Osteocyte (in vitro differentiated cells): ENCODE measurements around the gene BCAR3. TPM values are rescaled to one million over a fixed set of nuclear protein-coding genes. Genes with fewer than 3 reads are reported as not detected.
A peak's percentile ranks its signal among the peaks of the same experiment; 100 is the strongest.

Experiments used
- DNase-seq: peaks from one replicate; pipeline ENCODE4 v3.0.0; 2021; ENCODE audit warnings: mixed read lengths; ENCODE audit not compliant: unreplicated experiment; ENCODE audit errors: extremely low spot score
- H3K27ac Mint-ChIP-seq: one replicate; pipeline ENCODE4 v1.8.0; 2021; ENCODE audit warnings: mild to moderate bottlenecking, mixed read lengths; ENCODE audit not compliant: unreplicated experiment
- H3K27me3 Mint-ChIP-seq: one replicate; pipeline ENCODE4 v1.8.0; 2021; ENCODE audit warnings: mixed read lengths; ENCODE audit not compliant: unreplicated experiment
- H3K36me3 Mint-ChIP-seq: one replicate; pipeline ENCODE4 v1.8.0; 2021; ENCODE audit warnings: mixed read lengths; ENCODE audit not compliant: unreplicated experiment
- H3K4me1 Mint-ChIP-seq: one replicate; pipeline ENCODE4 v1.8.0; 2021; ENCODE audit warnings: mixed read lengths; ENCODE audit not compliant: unreplicated experiment
- H3K4me3 Mint-ChIP-seq: one replicate; pipeline ENCODE4 v1.8.0; 2021; ENCODE audit warnings: mild to moderate bottlenecking, moderate library complexity, mixed read lengths; ENCODE audit not compliant: unreplicated experiment
- H3K9me3 Mint-ChIP-seq: one replicate; pipeline ENCODE4 v1.8.0; 2021; ENCODE audit warnings: mixed read lengths; ENCODE audit not compliant: unreplicated experiment
- total RNA-seq: library from RNA; stranded (reverse); gene quantifications from 2 replicates; pipeline ENCODE4 v1.2.1, GENCODE V29; 2021
- TF ChIP-seq, protein P1 (sequence below): fragments of 200-600 bp; sonication (generic); IDR thresholded peaks from 2 replicates; pipeline ENCODE4 v1.5.0; 2021; ENCODE audit warnings: antibody characterized with exemption, mild to moderate bottlenecking, moderate library complexity

Gene BCAR3
- total RNA-seq, 1 donor from 2014 or later, result 8.8 TPM

GRCh38 chr1:93566227-93566626, 115.4 kb downstream of the BCAR3 start:
- H3K36me3 Mint-ChIP-seq, result peaks cover 45% of the 10 kb centered on the region
- no peaks in the 10 kb centered on the region for H3K27me3 Mint-ChIP-seq
- H3K4me1 Mint-ChIP-seq, result peaks cover 13% of the 10 kb centered on the region
- no peak overlapping the region for H3K27ac Mint-ChIP-seq
- no peak overlapping the region for H3K4me3 Mint-ChIP-seq
- no peak for DNase-seq
- TF ChIP-seq, protein P1, sequence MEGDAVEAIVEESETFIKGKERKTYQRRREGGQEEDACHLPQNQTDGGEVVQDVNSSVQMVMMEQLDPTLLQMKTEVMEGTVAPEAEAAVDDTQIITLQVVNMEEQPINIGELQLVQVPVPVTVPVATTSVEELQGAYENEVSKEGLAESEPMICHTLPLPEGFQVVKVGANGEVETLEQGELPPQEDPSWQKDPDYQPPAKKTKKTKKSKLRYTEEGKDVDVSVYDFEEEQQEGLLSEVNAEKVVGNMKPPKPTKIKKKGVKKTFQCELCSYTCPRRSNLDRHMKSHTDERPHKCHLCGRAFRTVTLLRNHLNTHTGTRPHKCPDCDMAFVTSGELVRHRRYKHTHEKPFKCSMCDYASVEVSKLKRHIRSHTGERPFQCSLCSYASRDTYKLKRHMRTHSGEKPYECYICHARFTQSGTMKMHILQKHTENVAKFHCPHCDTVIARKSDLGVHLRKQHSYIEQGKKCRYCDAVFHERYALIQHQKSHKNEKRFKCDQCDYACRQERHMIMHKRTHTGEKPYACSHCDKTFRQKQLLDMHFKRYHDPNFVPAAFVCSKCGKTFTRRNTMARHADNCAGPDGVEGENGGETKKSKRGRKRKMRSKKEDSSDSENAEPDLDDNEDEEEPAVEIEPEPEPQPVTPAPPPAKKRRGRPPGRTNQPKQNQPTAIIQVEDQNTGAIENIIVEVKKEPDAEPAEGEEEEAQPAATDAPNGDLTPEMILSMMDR, result no peak
- no peaks in the 10 kb centered on the region for H3K9me3 Mint-ChIP-seq

GRCh38 chr1:93565496-93566206, 116.0 kb downstream of the BCAR3 start:
- no peak for DNase-seq
- peaks cover 46% of the 10 kb centered on the region for H3K36me3 Mint-ChIP-seq
- H3K9me3 Mint-ChIP-seq, result no peaks in the 10 kb centered on the region
- H3K4me1 Mint-ChIP-seq, result peaks cover 13% of the 10 kb centered on the region
- TF ChIP-seq, protein P1, result no peak
- H3K4me3 Mint-ChIP-seq, result no peak overlapping the region
- H3K27ac Mint-ChIP-seq, result peak overlapping the region; percentile 9
- no peaks in the 10 kb centered on the region for H3K27me3 Mint-ChIP-seq

DNA sequence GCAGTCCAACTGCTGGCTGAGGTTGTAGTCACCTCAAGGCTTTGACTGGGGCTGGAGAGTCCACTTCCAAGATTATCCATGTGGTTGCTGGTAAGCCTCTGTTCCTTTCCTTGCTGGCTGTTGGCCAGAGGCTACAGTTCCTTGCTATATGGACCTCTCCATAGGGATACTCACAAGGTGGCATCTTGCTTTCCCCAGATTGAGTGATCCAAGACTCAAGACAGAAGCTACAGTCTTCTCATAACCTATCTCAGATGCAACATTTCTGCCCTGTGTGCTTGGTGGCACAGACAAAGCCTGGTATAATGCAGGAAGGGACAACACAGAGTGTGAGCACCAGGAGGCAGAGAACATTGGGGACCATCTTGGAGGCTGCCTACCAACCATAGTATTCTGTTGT, 121.9 kb downstream of the BCAR3 start:
- peaks cover 16% of the 10 kb centered on the region for H3K4me1 Mint-ChIP-seq
- H3K9me3 Mint-ChIP-seq, result peaks cover 6% of the 10 kb centered on the region
- no peak overlapping the region for H3K27ac Mint-ChIP-seq
- TF ChIP-seq, protein P1, result no peak
- H3K4me3 Mint-ChIP-seq, result no peak overlapping the region
- no peak for DNase-seq
- H3K27me3 Mint-ChIP-seq, result no peaks in the 10 kb centered on the region
- H3K36me3 Mint-ChIP-seq, result peaks cover 35% of the 10 kb centered on the region

DNA sequence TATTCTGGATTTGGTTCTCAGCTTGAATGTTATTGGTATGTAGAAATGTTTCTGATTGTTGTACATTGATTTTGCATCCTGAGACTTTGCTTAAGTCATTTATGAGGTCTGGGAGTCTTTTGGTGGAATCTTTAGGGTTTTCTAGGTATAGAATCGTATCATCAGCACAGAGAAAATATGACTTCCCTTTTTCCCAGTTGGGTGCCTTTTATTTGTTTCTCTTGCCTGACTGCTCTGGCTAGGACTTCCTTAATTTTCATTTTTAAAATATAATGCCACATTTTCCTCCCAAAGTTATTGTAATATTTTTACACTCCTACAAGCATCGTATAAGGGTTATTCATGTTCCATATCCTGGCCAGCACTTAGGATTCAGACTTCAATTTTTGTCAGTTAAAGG, 122.6 kb downstream of the BCAR3 start:
- Mint-ChIP-seq H3K9me3 (peaks cover 6% of the 10 kb centered on the region), H3K4me1 (peaks cover 20% of the 10 kb centered on the region), H3K4me3 (no peak overlapping the region), H3K27me3 (no peaks in the 10 kb centered on the region), H3K36me3 (peaks cover 30% of the 10 kb centered on the region), H3K27ac (no peak overlapping the region)
- TF ChIP-seq, protein P1, result no peak
- DNase-seq, result no peak

DNA sequence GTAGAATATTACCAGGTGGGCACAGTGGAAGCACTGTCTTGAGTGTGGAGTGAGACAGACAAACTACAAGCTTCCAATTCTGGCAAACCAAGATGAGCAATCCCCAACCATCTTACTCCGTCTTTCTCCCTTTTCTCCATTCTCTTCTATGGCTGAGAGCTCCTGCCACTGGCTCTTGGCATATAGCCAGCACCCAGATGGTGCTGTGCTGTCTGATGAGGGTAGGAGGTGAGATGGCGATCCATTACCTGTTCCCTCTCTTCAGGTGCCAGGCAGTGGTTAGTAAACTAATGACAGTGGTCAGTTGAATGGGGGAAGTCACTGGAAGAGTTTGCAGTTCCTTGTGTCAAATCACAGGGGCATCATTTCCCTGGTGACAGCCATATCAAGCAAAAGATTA, 125.3 kb downstream of the BCAR3 start:
- peaks cover 6% of the 10 kb centered on the region for H3K9me3 Mint-ChIP-seq
- H3K27ac Mint-ChIP-seq, result no peak overlapping the region
- TF ChIP-seq, protein P1, result no peak
- no peak for DNase-seq
- H3K27me3 Mint-ChIP-seq, result no peaks in the 10 kb centered on the region
- peaks cover 25% of the 10 kb centered on the region for H3K36me3 Mint-ChIP-seq
- H3K4me3 Mint-ChIP-seq, result no peak overlapping the region
- peaks cover 48% of the 10 kb centered on the region for H3K4me1 Mint-ChIP-seq
